MCF 10A (cell line): ENCODE results near the gene MUSK. TPM values are rescaled to one million over a fixed set of nuclear protein-coding genes. Genes with fewer than 3 reads are reported as not detected.

ENCODE experiments used
- BruUV-seq: library from RNA; stranded (reverse); fragments of 400-500 nt; replicated peaks from 2 replicates; lab custom pipeline; 2021; lab: Mats Ljungman, UMichigan
- CTCF ChIA-PET: fragments of 300-600 bp; sonication (Branson Sonifier 250); formaldehyde crosslinking; extraction: SDS; loops from one replicate; lab custom pipeline; 2021; ENCODE audit warnings: antibody characterized with exemption, inconsistent platforms; lab: Yijun Ruan, JAX
- POLR2A ChIA-PET: fragments of 300-600, 350-650 bp; sonication (Branson Sonifier 250); formaldehyde crosslinking; extraction: SDS; loops from one replicate; lab custom pipeline; 2020; ENCODE audit warnings: antibody characterized with exemption, inconsistent platforms; lab: Yijun Ruan, JAX
- DNase-seq: peaks from one replicate; pipeline ENCODE4 v3.0.0-alpha.2; 2018; ENCODE audit not compliant: unreplicated experiment
- H3K27ac Mint-ChIP-seq: one replicate; pipeline ENCODE4 v1.8.0; 2022; ENCODE audit warnings: mild to moderate bottlenecking, low read depth, mixed read lengths; ENCODE audit not compliant: unreplicated experiment
- H3K27me3 Mint-ChIP-seq: one replicate; pipeline ENCODE4 v1.8.0; 2022; ENCODE audit warnings: mixed read lengths; ENCODE audit not compliant: insufficient read depth, unreplicated experiment
- H3K36me3 Mint-ChIP-seq: one replicate; pipeline ENCODE4 v1.8.0; 2022; ENCODE audit warnings: mild to moderate bottlenecking, moderate library complexity, mixed read lengths; ENCODE audit not compliant: insufficient read depth, unreplicated experiment
- H3K4me1 Mint-ChIP-seq: one replicate; pipeline ENCODE4 v1.8.0; 2022; ENCODE audit warnings: mixed read lengths; ENCODE audit not compliant: insufficient read depth, unreplicated experiment
- H3K4me3 Mint-ChIP-seq: one replicate; pipeline ENCODE4 v1.8.0; 2022; ENCODE audit warnings: mild to moderate bottlenecking, moderate library complexity, mixed read lengths; ENCODE audit not compliant: unreplicated experiment
- H3K9me3 Mint-ChIP-seq: one replicate; pipeline ENCODE4 v1.8.0; 2022; ENCODE audit warnings: mixed read lengths; ENCODE audit not compliant: unreplicated experiment
- intact Hi-C: fragments of 100-400 bp; cut with micrococcal nuclease; formaldehyde crosslinking; loops from 2 replicates; pipeline ENCODE4 v1.14.1; 2022
- total RNA-seq: library from RNA; stranded (reverse); gene quantifications from 2 replicates; pipeline ENCODE4 v1.2.3, GENCODE V29; 2022
- TF ChIP-seq, protein P1 (sequence below): fragments of 200-600 bp; IDR thresholded peaks from one replicate; pipeline ENCODE4 v1.8.0; 2022; ENCODE audit warnings: antibody characterized with exemption, mild to moderate bottlenecking; ENCODE audit not compliant: unreplicated experiment

The MUSK gene
- total RNA-seq, 1 experiment from 2014 or later = not detected

- TF ChIP-seq, protein P1, sequence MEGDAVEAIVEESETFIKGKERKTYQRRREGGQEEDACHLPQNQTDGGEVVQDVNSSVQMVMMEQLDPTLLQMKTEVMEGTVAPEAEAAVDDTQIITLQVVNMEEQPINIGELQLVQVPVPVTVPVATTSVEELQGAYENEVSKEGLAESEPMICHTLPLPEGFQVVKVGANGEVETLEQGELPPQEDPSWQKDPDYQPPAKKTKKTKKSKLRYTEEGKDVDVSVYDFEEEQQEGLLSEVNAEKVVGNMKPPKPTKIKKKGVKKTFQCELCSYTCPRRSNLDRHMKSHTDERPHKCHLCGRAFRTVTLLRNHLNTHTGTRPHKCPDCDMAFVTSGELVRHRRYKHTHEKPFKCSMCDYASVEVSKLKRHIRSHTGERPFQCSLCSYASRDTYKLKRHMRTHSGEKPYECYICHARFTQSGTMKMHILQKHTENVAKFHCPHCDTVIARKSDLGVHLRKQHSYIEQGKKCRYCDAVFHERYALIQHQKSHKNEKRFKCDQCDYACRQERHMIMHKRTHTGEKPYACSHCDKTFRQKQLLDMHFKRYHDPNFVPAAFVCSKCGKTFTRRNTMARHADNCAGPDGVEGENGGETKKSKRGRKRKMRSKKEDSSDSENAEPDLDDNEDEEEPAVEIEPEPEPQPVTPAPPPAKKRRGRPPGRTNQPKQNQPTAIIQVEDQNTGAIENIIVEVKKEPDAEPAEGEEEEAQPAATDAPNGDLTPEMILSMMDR = no peak
- ChIA-PET CTCF (interaction anchor here (1.0 kb wide), 1 partner anchor 8 kb away, joined by 3 read pairs; no protein-coding TSS in a partner anchor), POLR2A (no interaction called here)
- Mint-ChIP-seq H3K4me1 (peaks cover 11% of the 10 kb centered on the region), H3K9me3 (no peaks in the 10 kb centered on the region), H3K27ac (no peak overlapping the region), H3K4me3 (no peak overlapping the region), H3K36me3 (no peaks in the 10 kb centered on the region), H3K27me3 (no peaks in the 10 kb centered on the region)
- intact Hi-C loops = no loop called here
- no peak for DNase-seq
- BruUV-seq = no TSS peak
Observed at GRCh38 chr9:110846215-110846614, 177.6 kb downstream of the MUSK start.

DNA sequence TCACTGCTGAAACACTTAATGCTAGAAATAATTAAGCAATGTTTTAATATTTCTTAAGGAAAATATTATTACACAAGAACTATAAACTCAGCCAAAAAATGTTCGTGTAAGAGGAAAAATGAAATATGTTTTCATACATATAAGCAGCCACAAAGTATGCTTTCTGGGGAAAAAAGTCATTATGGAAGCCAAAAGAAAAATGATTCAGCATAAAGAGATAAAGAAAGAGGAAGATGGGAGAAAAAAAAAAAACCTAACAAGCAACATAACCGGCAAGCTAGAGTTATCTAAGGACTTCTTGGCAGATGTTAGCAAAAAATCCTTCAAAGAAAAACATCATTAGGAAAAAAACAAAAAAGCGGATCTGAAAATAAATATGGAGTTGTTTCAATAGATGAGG is 179.1 kb downstream of the MUSK start:
- Mint-ChIP-seq H3K27ac (peak overlapping the region; percentile 62), H3K4me1 (peaks cover 11% of the 10 kb centered on the region), H3K9me3 (no peaks in the 10 kb centered on the region), H3K36me3 (no peaks in the 10 kb centered on the region), H3K4me3 (peak overlapping the region; percentile 4), H3K27me3 (no peaks in the 10 kb centered on the region)
- intact Hi-C loops = no loop called here
- CTCF ChIA-PET = no interaction called here
- TF ChIP-seq, protein P1 = no peak
- BruUV-seq = no TSS peak
- peak; percentile 9 for DNase-seq
- POLR2A ChIA-PET = no interaction called here

GRCh38 chr9:110850401-110851135 is 182.0 kb downstream of the MUSK start:
- Mint-ChIP-seq H3K27ac (no peak overlapping the region), H3K36me3 (no peaks in the 10 kb centered on the region), H3K4me1 (peaks cover 11% of the 10 kb centered on the region), H3K9me3 (peaks cover 15% of the 10 kb centered on the region), H3K27me3 (no peaks in the 10 kb centered on the region), H3K4me3 (no peak overlapping the region)
- intact Hi-C loops = no loop called here
- CTCF ChIA-PET = interaction anchor here (0.6 kb wide), 2 partner anchors 115 to 143 kb away, joined by 3 read pairs; no protein-coding TSS in a partner anchor
- POLR2A ChIA-PET = no interaction called here
- no peak for DNase-seq
- no TSS peak for BruUV-seq
- TF ChIP-seq, protein P1 = no peak

Other genes with a start within 250 kb of the MUSK start
- 9.9 and 21.9 TPM in 2 replicates for gene SVEP1, start 89.0 kb upstream of the MUSK start, total RNA-seq